Right ventricle myocardium inferior (tissue), 1 donor: ENCODE results near the gene CLPTM1. TPM values are rescaled to one million over a fixed set of nuclear protein-coding genes. Genes with fewer than 3 reads are reported as not detected.
"Not testable (repeated sequence)": the region's sequence is repeated elsewhere in the genome, so short reads cannot be mapped to it uniquely, and the experiment has no call there.

Experiments used
- ATAC-seq: fragments of 200-7000 bp; cut with Tn5 transposase; one replicate; pipeline ENCODE4 v1.9.1; 2020; ENCODE audit warnings: mild to moderate bottlenecking, moderate library complexity
- DNase-seq: peaks from one replicate; pipeline ENCODE4 v3.0.0; 2021; ENCODE audit errors: missing footprints
- intact Hi-C: fragments of 100-400 bp; cut with DNase I; formaldehyde crosslinking; loops from one replicate; pipeline ENCODE4 v1.11.0; 2022
- long read RNA-seq: library from polyadenylated mRNA; unstranded; transcript quantifications from one replicate; pipeline ENCODE4 v2.0.0, GENCODE V29; 2021
- total RNA-seq: library from RNA; stranded (reverse); fragmentation: NEBNext Ultra II Directional; extraction: Animal tissue kit (Norgen Biotek cat#: 25700); gene quantifications from one replicate; pipeline ENCODE4 v1.2.1, GENCODE V29; 2021
- donor health status: DM: no; HTN: yes; CAD: no; lungs with severe emphysema.

CLPTM1 gene
- 90.1 TPM for total RNA-seq
- long read RNA-seq, transcript CLPTM1-201 (14 exons, 2,604 nt) = major isoform, 81 of 91 reads
- long read RNA-seq, partial matches to known transcripts = 6 of 91 reads
- long read RNA-seq, other reads (novel, unspliced or antisense) = 4 of 91 reads

- ATAC-seq (peak; percentile 97), DNase-seq (peak; percentile 98)
- intact Hi-C loops = loop anchor here (2.0 kb wide), 1 partner anchor 64 kb away; the partner anchor contains the start of gene TOMM40
These were observed at the start of gene CLPTM1 for GRCh38 chr19:44954649-44955504. CLPTM1 (plus strand) TSS chr19:44955380; CDS start chr19:44955396, 16 bp downstream.

GRCh38 chr19:44905437-44906160 lies 49.6 kb upstream of the CLPTM1 start, which contains the start of gene APOE:
APOE (plus strand) TSS chr19:44905796; CDS start chr19:44906625, 829 bp downstream.
- ATAC-seq = peak; percentile 21
- peak; percentile 51 for DNase-seq
- intact Hi-C loops = loop anchor here (2.0 to 10.0 kb wide), 2 partner anchors 45 to 429 kb away; no protein-coding TSS in a partner anchor

GRCh38 chr19:44907613-44908012 lies 47.6 kb upstream of the CLPTM1 start:
- ATAC-seq = no peak
- DNase-seq = peak; percentile 34
- intact Hi-C loops = loop anchor here (10.0 kb wide), 1 partner anchor 427 kb away; no protein-coding TSS in a partner anchor

- DNase-seq = peak; percentile 39
- intact Hi-C loops = loop anchor here (10.0 kb wide), 1 partner anchor 427 kb away; no protein-coding TSS in a partner anchor
These were observed 46.9 kb upstream of the CLPTM1 start for GRCh38 chr19:44908074-44908835.

GRCh38 chr19:44908836-44909261 lies 46.3 kb upstream of the CLPTM1 start:
- DNase-seq (peak; percentile 37), ATAC-seq (no peak)
- intact Hi-C loops = loop anchor here (10.0 kb wide), 1 partner anchor 426 kb away; no protein-coding TSS in a partner anchor

More at GRCh38 chr19:44908074-44908835, 46.9 kb upstream of the CLPTM1 start:
- ATAC-seq = no peak

GRCh38 chr19:44909775-44910174 lies 45.4 kb upstream of the CLPTM1 start:
- DNase-seq (peak; percentile 27), ATAC-seq (no peak)
- intact Hi-C loops = loop anchor here (10.0 kb wide), 1 partner anchor 425 kb away; no protein-coding TSS in a partner anchor

- ATAC-seq, intact Hi-C loops: not testable (repeated sequence)
- peak; percentile 25 for DNase-seq
These were observed 43.3 kb upstream of the CLPTM1 start for GRCh38 chr19:44911896-44912295.

GRCh38 chr19:44912854-44913253 lies 42.3 kb upstream of the CLPTM1 start:
- peak; percentile 52 for DNase-seq

GRCh38 chr19:44913512-44914432 lies 41.4 kb upstream of the CLPTM1 start:
- intact Hi-C loops, ATAC-seq: not testable (repeated sequence)
- DNase-seq = peak; percentile 28

More at GRCh38 chr19:44912854-44913253, 42.3 kb upstream of the CLPTM1 start:
- no peak for ATAC-seq
- intact Hi-C loops = no loop called here

GRCh38 chr19:44914433-44915206 lies 40.6 kb upstream of the CLPTM1 start, which contains the start of gene APOC1:
APOC1 (plus strand) TSS chr19:44914608; CDS start chr19:44914892, 284 bp downstream.
- intact Hi-C loops = not testable (repeated sequence)
- DNase-seq (peak; percentile 85), ATAC-seq (peak; percentile 92)

- peak; percentile 57 for DNase-seq
- ATAC-seq = no peak
- intact Hi-C loops = no loop called here
These were observed 30.9 kb upstream of the CLPTM1 start for GRCh38 chr19:44924243-44924725.

GRCh38 chr19:44925114-44925891 lies 29.9 kb upstream of the CLPTM1 start:
- DNase-seq (peak; percentile 89), ATAC-seq (peak; percentile 85)
- intact Hi-C loops = no loop called here

- DNase-seq = peak; percentile 21
- intact Hi-C loops, ATAC-seq: not testable (repeated sequence)
These were observed 28.7 kb upstream of the CLPTM1 start for GRCh38 chr19:44926245-44927077.

- ATAC-seq (no peak), DNase-seq (peak; percentile 45)
- intact Hi-C loops = no loop called here
These were observed 27.4 kb upstream of the CLPTM1 start for GRCh38 chr19:44927746-44928145.
